ENCODE results near the gene DNAI2. TPM values are rescaled to one million over a fixed set of nuclear protein-coding genes. Genes with fewer than 3 reads are reported as not detected.

Gene DNAI2
- total RNA-seq: 0.12 and 0.18 TPM in 2 replicates

- Mint-ChIP-seq H3K27me3 (ENCODE audit: insufficient read depth) (peaks cover 17% of the 10 kb centered on the region), H3K36me3 (ENCODE audit: low read depth) (no peaks in the 10 kb centered on the region), H3K4me1 (ENCODE audit: low read depth) (peaks cover 16% of the 10 kb centered on the region), H3K9me3 (no peaks in the 10 kb centered on the region), H3K27ac (peak within 1 kb of the TSS; percentile 52), H3K4me3 (peak within 1 kb of the TSS; percentile 47)
- no peak for DNase-seq (ENCODE audit: low spot score)
- intact Hi-C loops (cut with micrococcal nuclease): no loop called here
These were observed at the start of gene DNAI2 for GRCh38 chr17:74274060-74274708. Gene DNAI2 (plus strand): TSS chr17:74274234. CDS start chr17:74281818, 7,584 bp downstream.

DNA sequence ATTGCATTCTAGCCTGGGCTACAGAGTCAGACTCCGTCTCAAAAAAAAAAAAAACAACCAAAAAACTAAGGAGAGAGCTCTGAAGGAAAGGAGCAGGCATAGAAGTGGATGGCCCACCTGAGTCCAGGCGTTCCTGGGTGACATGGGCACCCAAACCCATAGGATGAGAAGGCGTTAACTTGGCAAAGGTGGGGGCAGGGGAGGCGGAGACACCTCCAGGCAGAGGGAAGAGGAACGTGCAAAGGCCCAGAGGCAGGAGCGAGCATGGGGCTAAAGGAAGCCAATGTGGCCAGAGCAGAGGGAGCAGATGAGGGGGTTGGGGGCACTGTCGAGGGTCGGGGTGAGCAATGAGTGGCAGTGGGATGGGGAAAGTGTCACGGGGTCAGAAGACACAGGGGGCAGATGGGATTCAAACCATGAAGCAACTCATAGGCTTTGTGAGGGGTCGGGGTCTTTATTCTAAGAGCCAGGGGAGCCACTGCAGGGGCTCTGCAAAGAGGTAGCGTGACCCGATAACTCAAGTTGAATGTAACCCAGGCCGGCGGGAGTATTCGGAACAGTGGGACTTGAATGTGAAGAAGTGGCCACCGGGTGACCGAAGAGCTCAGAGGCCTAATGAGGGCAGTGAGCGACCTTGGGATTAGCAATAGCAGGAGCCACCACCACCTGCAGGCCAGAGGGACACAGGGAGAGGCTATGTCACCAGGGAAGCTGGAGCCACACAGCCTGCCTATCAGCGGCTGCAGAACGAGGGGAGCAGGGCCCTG lies 48.9 kb upstream of the DNAI2 start:
- no peaks in the 10 kb centered on the region for H3K4me1 Mint-ChIP-seq (ENCODE audit: low read depth)
- no peak overlapping the region for H3K27ac Mint-ChIP-seq
- no peak overlapping the region for H3K4me3 Mint-ChIP-seq
- peaks cover 4% of the 10 kb centered on the region for H3K36me3 Mint-ChIP-seq (ENCODE audit: low read depth)
- no peaks in the 10 kb centered on the region for H3K9me3 Mint-ChIP-seq
- DNase-seq (ENCODE audit: low spot score): no peak
- no peaks in the 10 kb centered on the region for H3K27me3 Mint-ChIP-seq (ENCODE audit: insufficient read depth)
- intact Hi-C loops (cut with micrococcal nuclease): no loop called here

- Mint-ChIP-seq H3K36me3 (ENCODE audit: low read depth) (peaks cover 4% of the 10 kb centered on the region), H3K4me1 (ENCODE audit: low read depth) (no peaks in the 10 kb centered on the region), H3K27me3 (ENCODE audit: insufficient read depth) (no peaks in the 10 kb centered on the region), H3K4me3 (no peak overlapping the region), H3K9me3 (no peaks in the 10 kb centered on the region), H3K27ac (no peak overlapping the region)
- intact Hi-C loops (cut with micrococcal nuclease): no loop called here
- DNase-seq (ENCODE audit: low spot score): no peak
These were observed 47.8 kb upstream of the DNAI2 start for GRCh38 chr17:74226252-74226651.

GRCh38 chr17:74227271-74228080 lies 46.6 kb upstream of the DNAI2 start:
- Mint-ChIP-seq H3K4me1 (ENCODE audit: low read depth) (no peaks in the 10 kb centered on the region), H3K4me3 (no peak overlapping the region), H3K27ac (no peak overlapping the region), H3K36me3 (ENCODE audit: low read depth) (peaks cover 4% of the 10 kb centered on the region), H3K9me3 (no peaks in the 10 kb centered on the region), H3K27me3 (ENCODE audit: insufficient read depth) (no peaks in the 10 kb centered on the region)
- intact Hi-C loops (cut with micrococcal nuclease): no loop called here
- DNase-seq (ENCODE audit: low spot score): no peak

- Mint-ChIP-seq H3K27ac (no peak overlapping the region), H3K4me1 (ENCODE audit: low read depth) (no peaks in the 10 kb centered on the region), H3K27me3 (ENCODE audit: insufficient read depth) (no peaks in the 10 kb centered on the region), H3K9me3 (no peaks in the 10 kb centered on the region), H3K4me3 (no peak overlapping the region), H3K36me3 (ENCODE audit: low read depth) (peaks cover 4% of the 10 kb centered on the region)
- intact Hi-C loops (cut with micrococcal nuclease): no loop called here
- DNase-seq (ENCODE audit: low spot score): no peak
These were observed 45.6 kb upstream of the DNAI2 start for GRCh38 chr17:74228306-74228978.

DNA sequence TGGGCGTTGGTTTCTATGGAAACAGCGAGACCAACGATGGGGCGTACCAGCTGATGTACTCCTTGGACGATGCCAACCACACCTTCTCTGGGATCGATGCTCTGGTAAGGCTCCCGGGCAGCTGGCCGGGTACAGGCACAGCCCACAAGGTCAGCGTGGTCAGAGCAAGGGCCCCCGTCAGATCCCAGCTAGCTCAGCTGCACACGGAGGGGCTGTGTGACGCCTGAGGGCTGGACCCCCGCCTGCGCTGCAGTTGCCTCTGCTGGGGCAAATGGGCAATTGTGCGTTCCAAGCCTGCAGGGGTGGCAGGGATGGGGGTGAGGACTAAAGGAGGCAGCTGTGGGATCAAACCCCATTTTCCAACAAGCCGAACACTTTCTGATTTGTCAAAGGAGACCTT lies 43.1 kb upstream of the DNAI2 start:
- H3K36me3 Mint-ChIP-seq (ENCODE audit: low read depth): peaks cover 4% of the 10 kb centered on the region
- H3K27ac Mint-ChIP-seq: no peak overlapping the region
- no peak for DNase-seq (ENCODE audit: low spot score)
- no peak overlapping the region for H3K4me3 Mint-ChIP-seq
- H3K27me3 Mint-ChIP-seq (ENCODE audit: insufficient read depth): no peaks in the 10 kb centered on the region
- peaks cover 6% of the 10 kb centered on the region for H3K4me1 Mint-ChIP-seq (ENCODE audit: low read depth)
- intact Hi-C loops (cut with micrococcal nuclease): no loop called here
- no peaks in the 10 kb centered on the region for H3K9me3 Mint-ChIP-seq

DNA sequence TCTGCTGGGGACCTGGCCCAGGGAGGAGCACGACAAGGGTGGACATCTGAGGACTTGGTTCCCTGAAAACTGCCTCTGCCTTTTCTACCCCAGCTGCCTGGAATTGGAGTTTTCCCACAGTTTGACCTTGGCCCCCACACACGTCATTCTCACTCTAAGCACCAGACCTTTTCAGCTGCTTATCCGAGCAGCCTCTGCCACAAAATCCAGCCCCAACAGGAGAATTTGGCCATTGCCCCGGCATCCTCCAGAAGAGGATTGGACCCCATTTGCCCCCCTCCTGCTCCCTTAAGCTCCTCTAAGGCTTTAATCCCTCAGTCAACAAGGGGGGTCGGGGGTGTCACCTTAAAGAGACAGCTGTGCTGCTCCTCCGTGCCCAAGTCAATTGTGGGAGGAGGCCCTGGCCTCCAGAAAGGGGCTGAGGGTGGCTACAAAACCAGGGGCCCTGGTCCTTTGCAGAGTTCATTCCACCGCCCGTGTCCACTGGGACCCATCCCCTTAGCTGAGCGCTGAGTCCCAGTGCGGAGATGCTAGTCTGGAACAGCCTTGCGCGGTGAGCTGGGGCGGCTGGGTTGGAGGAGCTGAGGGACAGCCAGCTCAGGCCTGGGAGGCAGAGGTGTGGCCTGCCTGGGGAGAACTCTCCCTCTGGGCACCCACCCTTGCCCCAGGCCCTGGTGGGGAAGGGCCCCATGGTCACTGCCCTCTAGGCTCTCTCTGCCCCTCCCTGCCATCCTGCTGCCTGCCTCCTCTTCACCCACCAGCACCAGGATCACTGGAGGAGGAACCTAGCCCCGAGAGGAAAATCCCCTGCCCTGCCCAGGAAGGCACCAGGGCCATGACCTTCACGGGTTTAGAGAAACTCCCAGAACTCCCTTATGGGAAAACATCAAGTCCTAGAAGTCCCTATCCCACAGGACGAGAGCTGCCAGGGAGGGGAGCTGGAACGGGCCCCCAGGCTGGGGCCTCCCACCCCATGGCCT lies 41.8 kb upstream of the DNAI2 start:
- no peaks in the 10 kb centered on the region for H3K9me3 Mint-ChIP-seq
- H3K36me3 Mint-ChIP-seq (ENCODE audit: low read depth): peaks cover 3% of the 10 kb centered on the region
- H3K4me1 Mint-ChIP-seq (ENCODE audit: low read depth): peaks cover 6% of the 10 kb centered on the region
- intact Hi-C loops (cut with micrococcal nuclease): no loop called here
- no peaks in the 10 kb centered on the region for H3K27me3 Mint-ChIP-seq (ENCODE audit: insufficient read depth)
- no peak overlapping the region for H3K27ac Mint-ChIP-seq
- no peak for DNase-seq (ENCODE audit: low spot score)
- no peak overlapping the region for H3K4me3 Mint-ChIP-seq

GRCh38 chr17:74233937-74234336 lies 40.1 kb upstream of the DNAI2 start:
- H3K4me1 Mint-ChIP-seq (ENCODE audit: low read depth): peaks cover 6% of the 10 kb centered on the region
- no peaks in the 10 kb centered on the region for H3K27me3 Mint-ChIP-seq (ENCODE audit: insufficient read depth)
- no peaks in the 10 kb centered on the region for H3K9me3 Mint-ChIP-seq
- no peaks in the 10 kb centered on the region for H3K36me3 Mint-ChIP-seq (ENCODE audit: low read depth)
- H3K27ac Mint-ChIP-seq: no peak overlapping the region
- DNase-seq (ENCODE audit: low spot score): no peak
- intact Hi-C loops (cut with micrococcal nuclease): no loop called here
- H3K4me3 Mint-ChIP-seq: no peak overlapping the region

DNA sequence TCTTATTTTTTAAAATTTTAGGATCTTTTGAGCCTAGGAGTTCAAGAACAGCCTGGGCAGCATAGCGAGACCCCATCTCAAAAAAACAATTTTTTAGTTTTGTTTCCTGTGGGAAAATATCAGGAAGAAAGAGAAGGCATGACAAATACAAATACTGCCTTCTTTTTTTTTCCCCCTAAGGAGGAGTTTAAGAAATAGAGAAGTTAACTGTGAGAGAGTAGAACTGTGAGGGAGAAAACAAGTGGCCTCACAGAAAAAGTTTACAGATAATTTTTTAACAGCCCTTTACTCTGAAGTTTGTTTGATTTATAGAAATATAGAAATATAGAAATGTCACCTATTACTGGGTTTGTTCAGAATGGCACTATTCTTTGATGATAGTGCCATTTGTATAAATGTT lies 39.5 kb upstream of the DNAI2 start:
- no peak for DNase-seq (ENCODE audit: low spot score)
- H3K27ac Mint-ChIP-seq: no peak overlapping the region
- H3K9me3 Mint-ChIP-seq: no peaks in the 10 kb centered on the region
- peaks cover 6% of the 10 kb centered on the region for H3K4me1 Mint-ChIP-seq (ENCODE audit: low read depth)
- intact Hi-C loops (cut with micrococcal nuclease): no loop called here
- H3K4me3 Mint-ChIP-seq: no peak overlapping the region
- no peaks in the 10 kb centered on the region for H3K27me3 Mint-ChIP-seq (ENCODE audit: insufficient read depth)
- no peaks in the 10 kb centered on the region for H3K36me3 Mint-ChIP-seq (ENCODE audit: low read depth)

- Mint-ChIP-seq H3K9me3 (no peaks in the 10 kb centered on the region), H3K36me3 (ENCODE audit: low read depth) (no peaks in the 10 kb centered on the region), H3K27ac (no peak overlapping the region), H3K27me3 (ENCODE audit: insufficient read depth) (no peaks in the 10 kb centered on the region), H3K4me3 (no peak overlapping the region), H3K4me1 (ENCODE audit: low read depth) (peaks cover 6% of the 10 kb centered on the region)
- DNase-seq (ENCODE audit: low spot score): no peak
- intact Hi-C loops (cut with micrococcal nuclease): no loop called here
These were observed 38.9 kb upstream of the DNAI2 start for GRCh38 chr17:74235040-74235581.

DNA sequence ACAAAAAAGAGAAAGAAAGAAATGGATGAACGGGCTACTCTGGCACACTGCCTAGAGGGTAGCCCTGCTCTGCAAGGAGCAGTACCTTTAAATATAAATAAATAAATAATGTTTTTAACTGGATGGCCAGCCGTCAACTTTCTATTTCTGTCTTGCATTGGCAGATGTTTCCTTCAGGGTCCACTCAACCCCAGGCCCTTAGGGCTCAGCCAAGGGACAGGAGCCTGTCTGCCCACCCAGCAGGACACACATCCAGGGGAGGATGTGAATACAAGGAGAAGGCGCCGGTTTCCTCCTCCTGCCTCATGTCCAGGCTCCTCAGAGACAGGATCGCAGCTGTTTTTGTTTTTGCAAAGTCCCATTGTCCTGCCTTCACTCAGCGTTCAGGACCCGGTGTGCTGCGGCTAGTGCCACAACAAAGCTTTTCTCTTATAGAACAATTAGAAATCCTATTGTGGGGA lies 38.1 kb upstream of the DNAI2 start:
- H3K27me3 Mint-ChIP-seq (ENCODE audit: insufficient read depth): no peaks in the 10 kb centered on the region
- no peak for DNase-seq (ENCODE audit: low spot score)
- intact Hi-C loops (cut with micrococcal nuclease): no loop called here
- no peak overlapping the region for H3K4me3 Mint-ChIP-seq
- H3K36me3 Mint-ChIP-seq (ENCODE audit: low read depth): no peaks in the 10 kb centered on the region
- no peak overlapping the region for H3K27ac Mint-ChIP-seq
- peaks cover 6% of the 10 kb centered on the region for H3K4me1 Mint-ChIP-seq (ENCODE audit: low read depth)
- H3K9me3 Mint-ChIP-seq: no peaks in the 10 kb centered on the region
